Activated T-cell treated with anti-CD3 and anti-CD28 coated beads for 1 hour (primary cell): ENCODE measurements around the gene SERPINB4.
"Not testable (repeated sequence)": the region's sequence is repeated elsewhere in the genome, so short reads cannot be mapped to it uniquely, and the experiment has no call there.

ENCODE experiments used
- DNase-seq: peaks from one replicate; pipeline ENCODE4 v3.0.0-alpha.2; 2020; ENCODE audit warnings: low read depth

Gene SERPINB4

GRCh38 chr18:63644142-63644541 lies at the start of gene SERPINB4:
SERPINB4 (minus strand) TSS chr18:63644256; CDS start chr18:63643577, 679 bp downstream.
- DNase-seq: not testable (repeated sequence)

DNA sequence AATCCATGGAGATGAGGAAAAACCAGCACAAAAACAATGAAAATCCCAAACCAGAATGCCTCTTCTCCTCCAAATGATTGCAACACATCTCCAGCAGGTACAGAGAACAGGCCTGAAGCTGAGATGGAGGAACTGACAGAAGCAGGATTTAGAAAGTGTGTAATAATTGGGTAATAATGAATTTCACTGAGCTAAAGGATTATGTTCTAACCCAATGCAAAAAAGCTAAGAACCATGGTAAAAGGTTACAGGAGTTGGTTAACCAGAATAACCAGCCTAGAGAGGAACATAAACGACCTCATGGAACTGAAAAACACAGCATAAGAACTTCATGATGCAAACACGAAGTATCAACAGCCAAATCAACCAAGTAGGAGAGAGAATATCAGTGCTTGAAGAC lies 45.0 kb upstream of the SERPINB4 start:
- DNase-seq: no peak

DNA sequence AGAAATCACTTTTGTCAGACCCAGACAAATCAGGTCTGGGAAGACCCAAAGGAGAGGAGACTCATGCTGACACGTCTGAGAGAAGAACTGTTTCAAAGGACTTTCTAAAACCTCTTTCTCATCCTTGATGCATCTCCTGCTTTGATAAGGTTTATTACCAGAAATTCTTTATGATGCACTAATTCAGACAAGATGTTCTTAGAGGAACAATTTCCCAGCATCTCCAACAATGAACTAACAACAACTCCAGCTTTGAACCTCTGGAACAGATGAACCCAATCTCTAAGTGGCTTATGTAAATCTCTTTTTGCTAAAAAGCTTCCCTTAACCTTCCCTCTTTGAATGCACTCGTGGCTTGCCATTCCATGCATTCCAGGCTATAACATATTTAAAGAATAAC lies 42.8 kb upstream of the SERPINB4 start:
- no peak for DNase-seq

DNA sequence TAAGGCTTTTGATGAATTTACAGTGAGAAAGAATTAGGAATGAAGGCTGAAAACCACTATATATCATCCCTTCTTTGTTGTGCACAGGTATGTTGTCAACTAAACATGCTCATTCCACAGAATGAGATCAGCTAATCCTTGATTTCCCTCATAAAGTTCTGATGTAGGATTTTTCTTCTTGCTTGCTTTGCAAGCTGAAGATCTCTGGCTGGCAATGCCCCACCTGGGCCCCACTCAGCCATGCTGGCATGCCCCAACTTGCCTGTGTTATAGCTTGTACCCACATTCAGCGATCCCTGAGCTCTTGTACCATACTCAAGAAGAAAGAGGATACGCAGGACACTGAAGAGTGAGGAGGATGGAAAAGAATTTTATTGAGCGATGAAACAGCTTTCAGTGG lies 40.7 kb upstream of the SERPINB4 start:
- no peak for DNase-seq

GRCh38 chr18:63683890-63684289 lies 39.8 kb upstream of the SERPINB4 start:
- no peak for DNase-seq

DNA sequence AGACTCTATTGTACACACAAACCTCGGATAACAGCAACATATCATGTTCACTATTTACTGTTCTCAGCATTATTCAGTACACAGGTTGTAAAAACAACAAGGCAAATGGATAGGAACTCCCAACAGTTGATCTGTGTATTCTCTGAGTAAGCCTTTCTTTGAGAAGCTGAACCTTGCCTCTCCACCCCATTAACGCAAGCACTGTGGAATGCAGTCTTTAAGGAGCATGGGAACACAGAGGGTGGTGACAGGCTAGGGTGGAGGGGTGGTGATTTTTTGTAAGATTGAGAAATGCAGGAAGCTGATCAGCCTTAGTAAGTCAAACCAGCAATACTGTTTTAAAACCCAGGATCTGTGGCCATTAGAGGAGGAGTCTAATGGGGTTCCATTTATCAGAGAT lies 39.1 kb upstream of the SERPINB4 start:
- DNase-seq: no peak

- DNase-seq: no peak
These were observed 37.6 kb upstream of the SERPINB4 start for GRCh38 chr18:63681449-63682340.

GRCh38 chr18:63679820-63680606 lies 36.0 kb upstream of the SERPINB4 start:
- DNase-seq: no peak

- DNase-seq: no peak
These were observed 33.6 kb upstream of the SERPINB4 start for GRCh38 chr18:63677500-63678225.

DNA sequence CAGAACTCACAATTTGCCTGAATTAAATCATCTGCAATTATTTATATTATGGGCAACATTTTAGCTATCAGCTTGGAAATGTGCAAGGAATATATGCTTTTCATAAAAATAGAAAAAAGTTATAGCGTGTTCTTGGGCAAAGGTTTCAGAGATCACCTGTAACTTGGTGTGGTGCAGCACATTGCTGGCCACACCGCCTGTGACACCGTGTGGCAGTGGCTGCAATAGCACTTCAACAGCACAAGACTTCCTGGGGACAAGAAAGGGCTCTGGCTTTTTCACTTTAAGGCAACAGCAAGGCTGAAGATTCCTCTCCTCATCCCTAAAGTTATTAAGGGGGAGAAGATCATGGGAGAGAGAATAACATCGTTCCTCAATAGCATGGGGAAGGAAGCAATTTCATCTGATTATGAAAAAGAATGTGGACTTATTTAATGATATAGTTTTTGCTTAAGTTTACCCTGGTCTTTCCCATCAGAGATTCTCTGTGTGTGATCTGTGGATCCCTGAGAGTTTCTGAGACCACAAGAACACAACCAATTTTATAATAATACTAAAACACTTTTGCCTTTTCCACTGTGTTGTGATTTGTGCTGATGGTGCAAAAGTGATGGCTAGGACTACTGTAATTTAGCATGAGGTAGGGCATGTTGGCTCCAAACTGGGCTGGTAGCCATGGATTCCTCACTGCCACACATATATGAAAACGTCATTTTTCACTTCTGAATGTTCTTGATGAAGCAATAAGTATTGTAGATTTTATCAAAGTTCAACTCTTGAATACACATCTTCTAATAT lies 32.7 kb upstream of the SERPINB4 start:
- no peak for DNase-seq

DNA sequence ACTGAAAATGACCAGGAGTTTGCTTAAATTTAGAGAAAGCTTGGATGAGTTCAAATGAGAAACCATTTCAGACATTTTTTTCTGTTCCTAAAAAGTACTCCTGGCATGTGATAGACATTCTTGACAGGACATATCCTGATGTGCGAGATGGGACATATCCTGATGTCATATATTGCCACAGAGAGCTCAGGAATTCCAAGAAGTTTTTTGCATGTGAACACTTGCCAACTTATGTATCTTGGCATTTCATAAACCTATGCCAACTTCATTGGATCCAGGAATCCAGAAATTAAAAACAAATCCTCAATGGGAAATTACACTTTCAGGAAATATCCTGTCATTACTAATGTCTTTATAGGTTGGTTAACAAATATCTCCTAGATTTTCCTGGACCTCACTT lies 20.5 kb upstream of the SERPINB4 start:
- no peak for DNase-seq

DNA sequence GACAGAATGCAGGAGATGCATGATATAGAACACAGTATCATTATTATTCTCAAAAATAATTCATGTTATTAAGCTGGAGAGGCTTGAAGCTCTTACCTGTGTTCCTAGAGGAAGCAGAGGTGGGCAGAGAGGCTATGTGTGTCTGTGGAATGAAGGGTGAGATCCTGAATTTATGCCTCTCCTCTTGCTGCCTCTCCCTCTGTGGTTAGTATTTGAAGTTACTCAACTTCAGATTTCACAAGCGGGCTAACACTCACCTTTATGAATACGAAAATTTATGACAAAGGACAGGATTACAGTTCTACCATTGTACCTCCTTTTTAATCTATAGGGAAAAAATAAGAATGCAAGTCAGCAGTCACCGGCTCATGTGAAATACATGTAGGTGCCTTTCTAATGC lies 17.7 kb upstream of the SERPINB4 start, which contains the start of gene SERPINB3:
Gene SERPINB3 (minus strand): TSS at position 144 of the 400 bp plus-strand sequence. CDS start 677 bp downstream, outside the sequence.
- DNase-seq: not testable (repeated sequence)

GRCh38 chr18:63658920-63659319 lies 14.9 kb upstream of the SERPINB4 start:
- DNase-seq: not testable (repeated sequence)

GRCh38 chr18:63650271-63650670 lies 6.2 kb upstream of the SERPINB4 start:
- not testable (repeated sequence) for DNase-seq

DNA sequence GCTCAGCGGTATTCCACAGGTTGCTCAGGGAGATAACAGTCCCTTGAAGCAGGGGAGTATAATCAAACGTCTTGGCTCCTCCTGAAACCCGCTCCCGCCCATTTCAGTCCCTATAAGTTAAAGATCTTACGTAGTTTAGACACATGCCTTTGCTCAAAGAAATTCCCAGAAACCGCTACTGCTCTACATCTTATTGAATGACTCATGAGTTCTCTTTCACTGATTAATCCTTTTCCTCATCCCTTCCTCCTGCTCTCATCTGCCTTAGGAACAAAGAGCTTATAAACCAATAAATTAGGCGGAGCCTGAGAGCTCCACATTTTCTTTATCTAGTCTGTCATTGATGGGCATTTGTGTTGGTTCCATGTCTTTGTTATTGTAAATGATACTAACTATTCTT lies 4.2 kb upstream of the SERPINB4 start:
- no peak for DNase-seq

DNA sequence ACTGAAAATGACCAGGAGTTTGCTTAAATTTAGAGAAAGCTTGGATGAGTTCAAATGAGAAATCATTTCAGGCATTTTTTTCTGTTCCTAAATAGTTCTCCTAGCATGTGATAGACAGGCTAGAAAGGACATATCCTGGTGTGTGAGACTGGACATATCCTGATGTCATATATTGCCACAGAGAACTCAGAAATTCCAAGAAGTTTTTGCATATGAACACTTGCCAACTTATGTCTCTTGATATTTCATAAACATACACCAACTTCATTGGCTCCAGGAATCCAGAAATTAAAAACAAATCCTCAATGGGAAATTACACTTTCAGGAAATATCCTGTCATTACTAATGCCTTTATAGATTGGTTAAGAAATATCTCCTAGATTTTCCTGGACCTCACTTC lies 2.9 kb upstream of the SERPINB4 start:
- DNase-seq: no peak

- DNase-seq: not testable (repeated sequence)
These were observed 638 bp upstream of the SERPINB4 start for GRCh38 chr18:63644694-63645093.

- not testable (repeated sequence) for DNase-seq
These were observed 1.2 kb downstream of the SERPINB4 start for GRCh38 chr18:63642668-63643356.

GRCh38 chr18:63641157-63641680 lies 2.8 kb downstream of the SERPINB4 start:
- DNase-seq: not testable (repeated sequence)

GRCh38 chr18:63637703-63638102 lies 6.4 kb downstream of the SERPINB4 start:
- DNase-seq: no peak
